Skeletal muscle tissue (tissue), 4 donors: Measurements from ENCODE around the gene CDH1. TPM values are rescaled to one million over a fixed set of nuclear protein-coding genes. Genes with fewer than 3 reads are reported as not detected.
"Not testable (repeated sequence)": the region's sequence is repeated elsewhere in the genome, so short reads cannot be mapped to it uniquely, and the experiment has no call there.

Source experiments
- H3K27ac ChIP-seq: one replicate; pipeline ENCODE4 v1.7.0; 2013; ENCODE audit warnings: mild to moderate bottlenecking, low read depth, low read length, inconsistent platforms
- H3K27me3 ChIP-seq, 3 donors: one replicate each; pipeline ENCODE4 v1.7.0; 2013; ENCODE audit warnings: low read length in 3 of 3; ENCODE audit not compliant: control insufficient read depth in 3 of 3, insufficient read depth in 3 of 3
- H3K36me3 ChIP-seq, 3 donors: one replicate each; pipeline ENCODE4 v1.7.0; 2013; ENCODE audit warnings: low read length in 3 of 3; ENCODE audit not compliant: control insufficient read depth in 3 of 3, insufficient read depth in 3 of 3
- H3K4me1 ChIP-seq, 3 donors: one replicate each; pipeline ENCODE4 v1.7.0; 2013; ENCODE audit warnings: low read length in 3 of 3, mild to moderate bottlenecking in 3 of 3; ENCODE audit not compliant: control insufficient read depth in 3 of 3, insufficient read depth in 3 of 3
- H3K4me3 ChIP-seq, 3 donors: one replicate each; pipeline ENCODE4 v1.7.0; 2013; ENCODE audit warnings: low read length in 3 of 3
- H3K9ac ChIP-seq, 3 donors: one replicate each; pipeline ENCODE4 v1.7.0; 2013; ENCODE audit warnings: low read length in 3 of 3, mild to moderate bottlenecking in 3 of 3, moderate library complexity in 2 of 3, low read depth in 1 of 3
- H3K9me3 ChIP-seq, 3 donors: one replicate each; pipeline ENCODE4 v1.7.0; 2013; ENCODE audit warnings: low read length in 3 of 3; ENCODE audit not compliant: control insufficient read depth in 3 of 3
- total RNA-seq: library from RNA; depleted of rRNA; stranded (reverse); fragments of >200 nt; gene quantifications from one replicate; pipeline ENCODE4 v1.2.3, GENCODE V29; 2014
- donor health status: Osteomylitis.

Gene CDH1
- total RNA-seq, 1 donor from 2014 or later = 3.7 TPM

DNA sequence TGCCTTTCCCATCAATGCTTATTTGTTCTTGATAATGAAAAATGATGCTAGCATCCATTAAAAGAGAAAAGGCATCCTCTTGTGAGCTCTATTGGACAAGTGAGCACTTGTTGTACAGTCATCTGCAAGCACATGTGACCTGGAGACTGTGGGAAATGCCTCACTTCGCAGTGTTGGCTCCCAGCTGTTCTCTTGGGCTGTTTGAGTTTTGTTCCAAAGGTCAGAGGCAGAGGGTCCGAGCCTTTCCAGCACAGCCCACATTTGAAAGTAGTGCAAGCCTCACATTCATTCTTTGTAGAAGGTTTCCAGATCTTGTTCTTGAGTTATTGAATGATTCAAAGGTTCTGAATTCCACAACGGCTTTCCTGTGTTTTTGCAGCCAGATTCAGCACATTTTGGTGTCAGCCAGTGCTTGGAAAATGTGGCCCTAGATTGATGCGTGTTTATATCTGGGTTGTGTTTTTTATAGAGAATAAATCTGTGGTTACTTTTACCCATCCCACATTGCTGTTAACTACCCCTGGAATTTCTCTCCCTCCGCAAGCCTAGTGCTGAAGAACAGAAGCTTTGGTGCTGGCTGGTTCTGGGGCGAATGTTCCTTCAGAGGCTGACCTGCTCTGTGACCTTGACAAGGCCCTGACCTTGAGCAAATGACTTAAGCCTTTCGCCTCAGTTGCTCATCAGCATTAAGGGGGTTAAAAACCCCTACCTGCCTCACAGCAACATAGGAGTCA, 49.8 kb downstream of the CDH1 start:
- H3K9ac ChIP-seq = no peak overlapping the region
- H3K27ac ChIP-seq = no peak overlapping the region
- no peak overlapping the region for H3K4me3 ChIP-seq
- H3K9me3 ChIP-seq = no peaks in the 10 kb centered on the region
- H3K4me1 ChIP-seq = no peaks in the 10 kb centered on the region
- no peaks in the 10 kb centered on the region for H3K36me3 ChIP-seq
- H3K27me3 ChIP-seq = peaks cover 0 to 2% (median 0%) of the 10 kb centered on the region in 3 donors

- not testable (repeated sequence) for H3K9me3 ChIP-seq, H3K27ac ChIP-seq, H3K4me3 ChIP-seq, H3K36me3 ChIP-seq, H3K27me3 ChIP-seq, H3K9ac ChIP-seq, H3K4me1 ChIP-seq
These were observed 50.3 kb downstream of the CDH1 start for GRCh38 chr16:68787419-68787807.

- H3K4me3 ChIP-seq = no peak overlapping the region
- H3K9ac ChIP-seq = no peak overlapping the region
- peaks cover 0 to 5% (median 0%) of the 10 kb centered on the region in 3 donors for H3K27me3 ChIP-seq
- H3K36me3 ChIP-seq = no peaks in the 10 kb centered on the region
- H3K9me3 ChIP-seq = no peaks in the 10 kb centered on the region
- no peak overlapping the region for H3K27ac ChIP-seq
- no peaks in the 10 kb centered on the region for H3K4me1 ChIP-seq
These were observed 53.2 kb downstream of the CDH1 start for GRCh38 chr16:68790130-68790761.

- no peak overlapping the region for H3K9ac ChIP-seq
These were observed 53.9 kb downstream of the CDH1 start for GRCh38 chr16:68790944-68791343.

DNA sequence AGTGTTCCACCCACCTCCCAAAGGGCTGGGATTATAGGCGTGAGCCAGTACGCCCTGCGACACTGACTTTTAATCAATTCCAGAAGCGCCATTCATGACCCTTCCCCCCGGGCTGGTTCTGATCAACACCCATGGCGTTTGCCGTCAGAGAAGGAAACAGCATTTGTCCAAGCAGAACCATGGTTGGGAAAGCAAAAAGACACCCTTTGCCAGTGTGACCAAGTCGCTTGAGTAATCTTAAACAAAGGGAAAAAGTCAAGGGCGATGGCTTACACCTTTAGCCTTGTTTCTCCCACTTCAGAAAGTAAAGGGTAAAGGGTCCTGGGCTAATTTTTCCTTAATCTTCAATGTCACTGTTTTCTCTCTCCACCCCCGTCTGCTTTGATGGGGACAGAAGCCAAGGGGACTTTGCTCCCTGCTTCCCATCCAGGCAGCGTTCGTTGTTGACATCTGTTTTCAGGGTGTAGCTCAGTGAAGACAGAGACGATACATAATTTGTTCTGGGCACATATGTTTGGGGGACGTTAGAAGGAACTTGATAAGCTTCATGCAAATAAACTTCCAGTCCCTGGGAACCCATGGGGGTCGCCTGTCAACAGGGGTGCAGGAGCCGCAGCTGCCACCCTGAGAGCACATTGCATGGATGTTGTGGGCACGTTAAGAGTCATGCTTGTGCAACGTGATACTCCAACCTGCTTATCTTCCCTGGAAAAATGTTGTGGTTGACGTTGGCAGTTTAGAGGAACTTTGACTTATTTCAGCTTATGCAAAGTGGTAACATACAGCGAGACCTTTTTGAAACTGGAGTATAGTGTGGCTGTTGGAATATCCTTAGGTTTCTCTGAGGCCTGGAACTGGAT, 55.6 kb downstream of the CDH1 start:
- no peak overlapping the region for H3K4me3 ChIP-seq
- H3K9ac ChIP-seq = no peak overlapping the region
- no peaks in the 10 kb centered on the region for H3K36me3 ChIP-seq
- no peaks in the 10 kb centered on the region for H3K9me3 ChIP-seq
- H3K27ac ChIP-seq = no peak overlapping the region
- no peaks in the 10 kb centered on the region for H3K4me1 ChIP-seq
- peaks cover 0 to 5% (median 0%) of the 10 kb centered on the region in 3 donors for H3K27me3 ChIP-seq

More at GRCh38 chr16:68790944-68791343, 53.9 kb downstream of the CDH1 start:
- no peaks in the 10 kb centered on the region for H3K9me3 ChIP-seq
- no peaks in the 10 kb centered on the region for H3K4me1 ChIP-seq
- H3K27me3 ChIP-seq = peaks cover 0 to 5% (median 0%) of the 10 kb centered on the region in 3 donors
- no peak overlapping the region for H3K27ac ChIP-seq
- H3K36me3 ChIP-seq = no peaks in the 10 kb centered on the region
- H3K4me3 ChIP-seq = no peak overlapping the region

- Histone ChIP-seq H3K9ac (no peak overlapping the region), H3K36me3 (no peaks in the 10 kb centered on the region), H3K27ac (no peak overlapping the region), H3K27me3 (peaks cover 0 to 5% (median 0%) of the 10 kb centered on the region in 3 donors), H3K4me1 (peaks cover 0 to under 1% (median under 1%) of the 10 kb centered on the region in 3 donors), H3K9me3 (no peaks in the 10 kb centered on the region), H3K4me3 (no peak overlapping the region)
These were observed 56.3 kb downstream of the CDH1 start for GRCh38 chr16:68793401-68793857.

GRCh38 chr16:68798398-68798797, 61.3 kb downstream of the CDH1 start:
- Histone ChIP-seq H3K4me3 (no peak overlapping the region), H3K27ac (no peak overlapping the region), H3K36me3 (no peaks in the 10 kb centered on the region), H3K9ac (no peak overlapping the region), H3K27me3 (no peaks in the 10 kb centered on the region), H3K4me1 (peaks cover 0 to 3% (median 3%) of the 10 kb centered on the region in 3 donors), H3K9me3 (no peaks in the 10 kb centered on the region)

DNA sequence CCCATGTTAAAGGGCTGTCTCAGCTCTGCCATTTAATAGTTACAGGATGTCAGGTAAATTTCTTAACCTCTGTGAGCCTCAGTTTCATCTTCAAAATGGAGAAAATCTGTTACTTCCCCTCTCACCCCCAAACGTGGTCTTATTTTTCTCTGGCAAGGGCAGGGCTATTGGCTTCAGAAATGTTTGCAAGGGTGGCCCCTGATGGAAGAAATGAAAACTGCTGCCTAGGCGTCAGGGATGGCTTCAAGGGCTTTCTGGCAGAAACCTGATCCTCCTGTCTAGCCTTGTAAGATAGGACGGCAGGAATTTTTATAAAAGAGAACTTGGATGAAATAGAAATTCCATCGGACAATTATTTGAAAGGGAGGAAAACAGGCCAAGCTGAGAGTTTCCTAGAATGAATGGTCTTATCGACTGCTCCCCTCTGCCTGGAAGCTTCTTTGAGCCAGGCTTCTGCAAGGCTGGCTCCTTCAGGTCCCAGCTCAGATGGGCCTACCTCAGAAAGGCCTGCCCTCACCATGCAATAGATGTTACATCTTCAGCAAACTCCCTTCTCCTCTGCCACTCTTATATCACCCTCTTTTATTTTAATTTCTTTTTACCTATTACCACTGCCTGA, 63.3 kb downstream of the CDH1 start:
- Histone ChIP-seq H3K9ac (no peak overlapping the region), H3K36me3 (no peaks in the 10 kb centered on the region), H3K4me3 (no peak overlapping the region), H3K27ac (no peak overlapping the region), H3K27me3 (no peaks in the 10 kb centered on the region), H3K9me3 (no peaks in the 10 kb centered on the region), H3K4me1 (peaks cover 0 to 3% (median 3%) of the 10 kb centered on the region in 3 donors)

DNA sequence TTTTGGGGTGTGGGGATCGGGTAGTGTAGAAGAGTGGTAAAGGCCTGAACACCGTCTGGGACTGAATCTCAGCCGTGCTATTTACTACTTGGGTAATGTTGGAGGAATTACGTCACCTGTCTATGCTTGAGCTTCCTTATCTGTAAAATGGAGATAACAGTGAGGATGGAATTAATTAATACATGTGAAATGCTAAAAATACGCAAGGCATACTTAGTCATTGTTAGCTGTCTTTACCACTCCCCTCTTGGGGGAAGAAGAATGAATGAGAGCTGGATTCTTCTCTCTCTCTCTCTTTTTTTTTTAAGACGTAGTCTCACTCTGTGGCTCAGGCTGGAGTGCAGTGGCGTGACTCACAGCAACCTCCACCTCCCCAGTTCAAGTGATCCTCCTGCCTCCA, 65.1 kb downstream of the CDH1 start:
- no peak overlapping the region for H3K27ac ChIP-seq
- peaks cover 0 to 3% (median 3%) of the 10 kb centered on the region in 3 donors for H3K4me1 ChIP-seq
- no peaks in the 10 kb centered on the region for H3K9me3 ChIP-seq
- no peaks in the 10 kb centered on the region for H3K27me3 ChIP-seq
- no peak overlapping the region for H3K9ac ChIP-seq
- H3K36me3 ChIP-seq = no peaks in the 10 kb centered on the region
- H3K4me3 ChIP-seq = no peak overlapping the region
